ENCODE results near the gene SP110.

GRCh38 chr2:230256733-230257332, 37.0 kb upstream of the SP110 start:
- TF ChIP-seq ZNF843 (tag by site-specific recombination; IDR thresholded peaks at IDR 0.05) (no peak), ZNF580 (tag by site-specific recombination; IDR thresholded peaks at IDR 0.05) (no peak), CTCF (tag by site-specific recombination; IDR thresholded peaks at IDR 0.05) (no peak), ZSCAN30 (tag by site-specific recombination; IDR thresholded peaks at IDR 0.05) (no peak), SETDB1 (IDR thresholded peaks at IDR 0.05; ENCODE audit: insufficient read length, low read length) (no peak), ZNF830 (tag by site-specific recombination; IDR thresholded peaks at IDR 0.05; ENCODE audit: low read depth) (no peak), YY1 (tag by site-specific recombination; IDR thresholded peaks at IDR 0.05) (no peak), GLIS2 (tag by site-specific recombination; IDR thresholded peaks at IDR 0.05) (no peak), ZNF639 (tag by site-specific recombination; IDR thresholded peaks at IDR 0.05) (no peak), ZNF707 (tag by site-specific recombination; IDR thresholded peaks at IDR 0.05) (no peak), ZBTB49 (tag by site-specific recombination; IDR thresholded peaks at IDR 0.05; ENCODE audit: low read depth) (no peak), ZNF23 (tag by site-specific recombination; IDR thresholded peaks at IDR 0.05; ENCODE audit: borderline replicate concordance) (no peak)

Data from HEK293 (cell line).